ENCODE results near the gene ADCY5.

DNA sequence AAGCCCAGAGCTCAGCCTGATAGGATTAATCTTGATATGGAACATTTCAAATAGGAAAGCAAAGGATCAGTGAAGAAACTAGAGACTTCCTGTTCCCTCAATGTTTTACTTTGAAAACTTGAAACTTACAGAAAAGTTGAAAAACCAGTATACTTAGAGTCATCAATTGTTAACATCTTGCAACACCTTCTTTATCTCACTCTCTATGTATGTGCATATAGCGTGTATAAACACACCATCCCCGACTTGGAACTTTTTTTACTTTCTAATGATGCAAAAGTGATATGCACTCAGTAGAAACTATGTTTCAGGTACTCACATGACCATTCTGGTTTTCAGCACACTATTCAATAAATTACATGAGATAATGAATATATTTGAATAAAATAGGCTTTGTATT is 186.7 kb downstream of the ADCY5 start:
- TF ChIP-seq, protein P1, sequence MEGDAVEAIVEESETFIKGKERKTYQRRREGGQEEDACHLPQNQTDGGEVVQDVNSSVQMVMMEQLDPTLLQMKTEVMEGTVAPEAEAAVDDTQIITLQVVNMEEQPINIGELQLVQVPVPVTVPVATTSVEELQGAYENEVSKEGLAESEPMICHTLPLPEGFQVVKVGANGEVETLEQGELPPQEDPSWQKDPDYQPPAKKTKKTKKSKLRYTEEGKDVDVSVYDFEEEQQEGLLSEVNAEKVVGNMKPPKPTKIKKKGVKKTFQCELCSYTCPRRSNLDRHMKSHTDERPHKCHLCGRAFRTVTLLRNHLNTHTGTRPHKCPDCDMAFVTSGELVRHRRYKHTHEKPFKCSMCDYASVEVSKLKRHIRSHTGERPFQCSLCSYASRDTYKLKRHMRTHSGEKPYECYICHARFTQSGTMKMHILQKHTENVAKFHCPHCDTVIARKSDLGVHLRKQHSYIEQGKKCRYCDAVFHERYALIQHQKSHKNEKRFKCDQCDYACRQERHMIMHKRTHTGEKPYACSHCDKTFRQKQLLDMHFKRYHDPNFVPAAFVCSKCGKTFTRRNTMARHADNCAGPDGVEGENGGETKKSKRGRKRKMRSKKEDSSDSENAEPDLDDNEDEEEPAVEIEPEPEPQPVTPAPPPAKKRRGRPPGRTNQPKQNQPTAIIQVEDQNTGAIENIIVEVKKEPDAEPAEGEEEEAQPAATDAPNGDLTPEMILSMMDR (IDR thresholded peaks at IDR 0.05): no peak
- TF ChIP-seq POLR2AphosphoS5 (IDR thresholded peaks at IDR 0.05): no peak

All from prostate gland (tissue), 2 donors.